ENCODE results near the gene CHMP4B.
A peak's percentile ranks its signal among the peaks of the same experiment; 100 is the strongest.

The CHMP4B gene

DNA sequence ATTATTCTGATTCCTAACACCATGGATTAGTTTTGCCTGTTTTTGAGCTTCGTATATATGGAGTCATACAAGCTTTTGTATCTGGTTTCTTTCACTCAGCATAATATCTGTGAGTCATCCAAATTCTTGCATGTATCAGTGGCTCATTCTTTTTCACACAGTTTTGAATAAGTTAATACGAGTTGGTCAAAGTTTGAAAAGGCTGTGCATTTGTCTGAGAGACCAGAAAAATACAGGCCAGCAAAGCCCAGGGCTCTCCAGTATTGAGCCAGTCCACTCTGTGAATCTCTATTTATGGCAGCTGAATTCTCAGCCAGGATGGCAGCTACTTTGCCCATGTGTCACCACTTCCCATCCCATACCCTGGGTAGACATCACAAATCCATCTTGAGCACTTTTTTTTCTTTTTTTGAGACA is 7.2 kb upstream of the CHMP4B start:
- no peak overlapping the region for H3K4me3 ChIP-seq (ENCODE audit: control insufficient read depth, low read depth, low read length)
- DNase-seq (ENCODE audit: low read depth), result peak; percentile 86
- TF ChIP-seq, protein P1, sequence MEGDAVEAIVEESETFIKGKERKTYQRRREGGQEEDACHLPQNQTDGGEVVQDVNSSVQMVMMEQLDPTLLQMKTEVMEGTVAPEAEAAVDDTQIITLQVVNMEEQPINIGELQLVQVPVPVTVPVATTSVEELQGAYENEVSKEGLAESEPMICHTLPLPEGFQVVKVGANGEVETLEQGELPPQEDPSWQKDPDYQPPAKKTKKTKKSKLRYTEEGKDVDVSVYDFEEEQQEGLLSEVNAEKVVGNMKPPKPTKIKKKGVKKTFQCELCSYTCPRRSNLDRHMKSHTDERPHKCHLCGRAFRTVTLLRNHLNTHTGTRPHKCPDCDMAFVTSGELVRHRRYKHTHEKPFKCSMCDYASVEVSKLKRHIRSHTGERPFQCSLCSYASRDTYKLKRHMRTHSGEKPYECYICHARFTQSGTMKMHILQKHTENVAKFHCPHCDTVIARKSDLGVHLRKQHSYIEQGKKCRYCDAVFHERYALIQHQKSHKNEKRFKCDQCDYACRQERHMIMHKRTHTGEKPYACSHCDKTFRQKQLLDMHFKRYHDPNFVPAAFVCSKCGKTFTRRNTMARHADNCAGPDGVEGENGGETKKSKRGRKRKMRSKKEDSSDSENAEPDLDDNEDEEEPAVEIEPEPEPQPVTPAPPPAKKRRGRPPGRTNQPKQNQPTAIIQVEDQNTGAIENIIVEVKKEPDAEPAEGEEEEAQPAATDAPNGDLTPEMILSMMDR (conservative IDR thresholded peaks at IDR 0.05; ENCODE audit: control insufficient read depth, insufficient read depth, low read depth, low read length), result no peak

- TF ChIP-seq, protein P1 (conservative IDR thresholded peaks at IDR 0.05; ENCODE audit: control insufficient read depth, insufficient read depth, low read depth, low read length), result no peak
- no peak overlapping the region for H3K4me3 ChIP-seq (ENCODE audit: control insufficient read depth, low read depth, low read length)
- no peak for DNase-seq (ENCODE audit: low read depth)
Observed at GRCh38 chr20:33808388-33808787, 2.8 kb upstream of the CHMP4B start.

DNA sequence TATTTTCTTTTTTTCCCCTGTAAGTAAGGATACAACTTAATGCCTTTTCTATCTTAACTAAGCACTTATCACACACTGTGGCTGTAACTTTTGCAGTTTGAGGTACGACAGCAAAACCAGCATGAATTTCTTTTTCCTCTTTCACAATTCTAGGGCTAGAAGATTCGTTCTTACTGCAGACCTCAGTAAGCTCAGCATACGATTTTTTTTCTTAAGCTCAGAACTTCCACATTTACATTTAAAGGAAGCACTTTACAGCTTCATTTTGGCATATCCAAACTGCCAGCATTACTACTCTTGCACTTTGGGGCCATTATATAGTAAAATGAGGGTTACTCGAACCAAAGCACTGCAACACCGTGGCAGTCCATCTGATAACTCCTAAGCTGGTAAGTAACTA is 889 bp upstream of the CHMP4B start:
- H3K4me3 ChIP-seq (ENCODE audit: control insufficient read depth, low read depth, low read length), result no peak overlapping the region
- DNase-seq (ENCODE audit: low read depth), result no peak

DNA sequence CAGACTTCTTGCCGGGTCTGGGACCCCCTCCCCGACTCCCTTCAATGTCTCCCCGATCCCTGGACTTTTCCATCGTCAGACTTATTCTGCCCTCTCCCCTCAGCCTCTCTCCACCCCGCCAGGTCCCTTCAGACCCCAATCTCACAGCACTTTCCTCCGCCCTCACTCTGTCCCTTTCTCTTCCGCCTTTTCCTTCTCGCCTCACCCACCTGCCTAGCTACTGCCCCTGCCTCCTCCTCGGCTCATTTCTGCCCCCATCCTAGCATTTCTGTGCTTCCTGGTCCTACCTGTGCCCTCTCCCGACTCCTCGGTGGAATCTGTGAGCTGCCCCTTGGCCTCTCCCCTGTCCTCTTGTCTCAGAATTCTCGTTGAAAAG is 616 bp downstream of the CHMP4B start:
- no peak for DNase-seq (ENCODE audit: low read depth)
- TF ChIP-seq, protein P1 (conservative IDR thresholded peaks at IDR 0.05; ENCODE audit: control insufficient read depth, insufficient read depth, low read depth, low read length), result no peak
- H3K4me3 ChIP-seq (ENCODE audit: control insufficient read depth, low read depth, low read length), result peak overlapping the region; percentile 94

More for the DNA sequence above, 889 bp upstream of the CHMP4B start:
- TF ChIP-seq, protein P1 (conservative IDR thresholded peaks at IDR 0.05; ENCODE audit: control insufficient read depth, insufficient read depth, low read depth, low read length), result no peak

DNA sequence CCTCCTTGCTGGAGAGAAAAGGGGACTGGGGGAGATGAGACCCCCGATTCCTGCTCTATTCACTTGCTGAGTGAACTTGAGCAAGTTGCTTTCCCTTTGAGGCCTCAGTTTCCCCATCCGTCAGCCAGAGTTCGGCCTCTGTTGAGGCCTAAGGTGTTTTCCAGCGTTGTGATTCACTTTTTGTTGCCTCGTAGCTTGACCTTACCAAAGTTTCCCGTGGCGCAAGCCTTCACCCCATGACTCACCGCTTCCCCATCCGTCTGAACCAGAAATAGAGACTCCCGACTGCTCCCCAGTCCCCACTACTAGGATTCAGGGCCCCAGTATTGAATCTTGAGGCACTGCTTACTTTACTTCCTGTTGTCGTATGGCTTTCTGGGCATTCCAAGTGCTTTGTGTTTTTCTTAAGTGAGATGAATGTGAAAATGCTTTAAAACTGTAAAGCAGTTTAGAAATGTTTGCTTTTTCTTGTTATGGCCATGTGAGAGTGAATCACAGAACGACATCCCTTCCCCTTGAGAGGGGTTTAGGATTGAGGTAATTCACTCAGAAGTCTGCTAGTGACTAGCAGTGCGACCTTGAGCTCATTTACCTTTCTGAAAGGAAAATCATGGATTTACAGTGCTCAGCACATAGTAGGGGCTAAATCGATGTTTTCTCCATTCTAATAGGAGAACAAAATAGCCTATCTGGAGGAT is 1.2 kb downstream of the CHMP4B start:
- TF ChIP-seq, protein P1 (conservative IDR thresholded peaks at IDR 0.05; ENCODE audit: control insufficient read depth, insufficient read depth, low read depth, low read length), result no peak
- DNase-seq (ENCODE audit: low read depth), result peak; percentile 88
- peak overlapping the region; percentile 94 for H3K4me3 ChIP-seq (ENCODE audit: control insufficient read depth, low read depth, low read length)

- H3K4me3 ChIP-seq (ENCODE audit: control insufficient read depth, low read depth, low read length), result peak overlapping the region; percentile 94
- TF ChIP-seq, protein P1 (conservative IDR thresholded peaks at IDR 0.05; ENCODE audit: control insufficient read depth, insufficient read depth, low read depth, low read length), result no peak
- DNase-seq (ENCODE audit: low read depth), result peak; percentile 19
Observed at GRCh38 chr20:33812908-33813462, 1.8 kb downstream of the CHMP4B start.
